Dedifferentiated amniotic fluid mesenchymal stem cell (primary cell): Measurements from ENCODE around the gene GJB3.
"Not testable (repeated sequence)": the region's sequence is repeated elsewhere in the genome, so short reads cannot be mapped to it uniquely, and the experiment has no call there.

Experiments used
- DNase-seq: peaks from one replicate; pipeline ENCODE4 v3.0.0-alpha.2; 2016; ENCODE audit errors: extremely low spot score

Gene GJB3

DNA sequence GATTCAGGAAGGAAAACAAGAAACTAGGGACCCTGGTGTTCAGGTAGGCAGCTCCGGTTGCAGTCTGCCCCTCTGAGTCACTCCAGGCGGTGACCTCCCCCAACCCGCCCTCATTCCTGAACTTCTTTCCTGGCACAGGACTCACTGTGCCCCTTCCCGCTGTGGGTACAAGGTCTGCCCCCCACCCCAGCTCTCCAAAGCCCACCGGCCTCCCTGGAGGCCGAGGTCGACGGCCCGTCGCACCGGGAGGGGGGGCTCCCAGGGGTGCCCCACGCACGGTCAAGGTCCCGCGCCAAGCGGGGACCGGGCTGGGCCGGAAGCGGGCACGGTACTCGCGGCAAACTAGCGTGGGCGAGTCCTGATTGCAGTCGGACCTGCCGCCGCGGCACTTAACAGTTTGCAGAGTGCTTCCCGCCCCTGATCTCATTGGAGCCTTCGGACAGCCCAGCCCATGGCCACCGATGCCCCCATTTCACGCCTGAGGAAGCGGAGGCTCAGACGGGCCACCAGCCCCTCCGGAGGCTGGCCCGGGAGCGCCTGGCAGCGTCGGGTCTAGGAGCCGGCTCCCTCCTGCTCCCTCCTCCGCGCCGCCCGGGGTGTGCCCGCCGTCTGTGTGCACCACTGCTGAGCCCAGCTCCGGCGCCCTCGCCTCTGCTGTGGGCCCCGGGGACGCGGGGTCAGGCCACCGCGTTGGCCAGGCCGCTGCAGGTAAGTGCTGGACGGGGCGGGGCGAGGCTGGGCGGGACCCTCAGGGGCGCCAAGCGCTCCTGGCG, at the start of gene GJB3:
Gene GJB3 (plus strand): TSS at position 144 of the 773 bp plus-strand sequence. CDS start 3,549 bp downstream, outside the sequence.
- DNase-seq: no peak

DNA sequence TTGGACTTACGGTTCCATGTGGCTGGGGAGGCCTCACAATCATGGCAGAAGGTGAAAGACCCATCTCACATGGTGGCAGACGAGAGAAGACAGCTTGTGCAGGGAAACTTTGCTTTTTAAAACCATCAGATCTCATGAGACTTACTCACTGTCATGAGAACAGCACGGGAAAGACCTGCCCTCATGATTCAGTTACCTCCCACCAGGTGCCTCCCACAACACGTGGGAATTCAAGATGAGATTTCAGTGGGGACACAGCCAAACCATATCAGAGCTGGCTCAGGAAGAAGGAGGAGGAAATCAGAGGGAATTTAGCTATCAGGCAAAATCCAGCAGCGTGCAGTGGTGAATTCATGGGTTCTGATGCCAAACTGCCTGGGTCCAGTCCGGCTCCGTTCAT, 48.2 kb upstream of the GJB3 start:
- DNase-seq: not testable (repeated sequence)

GRCh38 chr1:34736692-34737091, 44.3 kb upstream of the GJB3 start:
- no peak for DNase-seq

DNA sequence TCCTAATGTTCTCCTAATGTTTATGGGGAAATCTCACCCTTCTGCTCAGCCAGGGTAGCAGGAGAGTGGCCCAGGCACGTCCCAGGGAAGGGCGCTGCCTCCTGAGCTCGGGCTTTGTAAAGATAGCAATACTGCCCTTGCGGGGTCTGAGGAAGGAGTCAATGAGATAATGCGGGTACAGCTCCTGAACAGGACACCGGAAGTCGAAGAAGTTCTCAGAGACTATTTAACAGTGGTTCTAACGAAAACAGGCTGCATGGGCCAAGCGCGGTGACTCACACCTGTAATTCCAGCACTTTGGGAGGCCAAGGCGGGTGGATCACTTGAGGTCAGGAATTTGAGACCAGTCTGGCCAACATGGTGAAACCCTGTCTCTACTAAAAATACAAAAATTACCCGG, 43.8 kb upstream of the GJB3 start:
- not testable (repeated sequence) for DNase-seq

GRCh38 chr1:34739613-34740012, 41.4 kb upstream of the GJB3 start:
- no peak for DNase-seq

DNA sequence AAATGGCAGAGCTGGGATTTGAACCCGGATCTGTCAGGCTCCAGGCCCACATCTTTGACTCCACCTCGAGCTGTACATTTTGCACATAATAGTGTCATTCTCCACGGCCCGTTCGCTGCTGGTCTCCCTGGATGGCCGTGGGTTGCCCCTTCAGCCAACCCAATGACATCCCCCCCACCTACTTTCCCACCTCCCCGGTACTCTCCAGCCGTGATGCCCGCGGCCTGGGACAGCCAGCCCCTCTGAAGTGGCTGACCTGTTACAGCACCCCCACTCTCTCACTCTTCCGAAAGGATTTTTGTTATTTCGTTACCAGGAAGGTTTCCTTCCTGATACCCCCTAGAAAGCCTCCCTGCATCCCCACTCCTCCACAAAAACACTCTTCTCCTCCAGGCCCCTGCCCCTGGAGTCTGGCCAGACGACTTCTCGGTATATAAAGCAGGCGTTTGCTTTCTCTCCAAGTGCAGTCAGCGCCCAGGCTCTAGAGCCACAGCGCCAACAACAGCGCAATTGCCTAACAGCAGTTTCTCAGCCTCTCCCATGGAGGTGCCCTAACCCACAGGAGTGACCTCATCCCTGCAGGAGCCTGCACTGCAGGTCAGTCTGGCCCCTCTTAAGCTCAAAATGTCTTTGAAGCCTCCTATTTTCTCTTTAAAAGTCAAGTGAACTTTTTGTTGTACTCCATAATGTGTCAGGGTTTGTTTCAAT, 40.7 kb upstream of the GJB3 start:
- DNase-seq: no peak

GRCh38 chr1:34742667-34743270, 38.2 kb upstream of the GJB3 start:
- peak; percentile 30 for DNase-seq

DNA sequence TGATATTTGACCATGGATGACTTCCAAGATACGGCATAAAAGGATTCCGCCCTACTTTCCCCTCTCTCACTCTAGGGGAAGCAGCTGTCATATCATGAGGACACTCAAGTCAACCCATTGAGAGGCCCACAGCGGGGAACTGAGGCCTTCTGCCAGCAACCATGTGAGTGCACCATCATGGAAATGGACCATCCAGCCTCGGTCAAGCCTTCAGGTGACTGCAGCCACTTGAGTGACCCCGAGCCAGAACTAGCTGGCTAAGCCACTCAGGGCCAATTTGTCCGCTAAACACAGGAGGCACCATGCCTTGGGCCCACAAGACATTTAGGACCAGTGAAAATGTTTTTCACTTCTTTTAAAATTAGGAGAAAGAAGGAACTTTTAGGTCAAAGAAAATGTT, 37.2 kb upstream of the GJB3 start:
- DNase-seq: no peak

DNA sequence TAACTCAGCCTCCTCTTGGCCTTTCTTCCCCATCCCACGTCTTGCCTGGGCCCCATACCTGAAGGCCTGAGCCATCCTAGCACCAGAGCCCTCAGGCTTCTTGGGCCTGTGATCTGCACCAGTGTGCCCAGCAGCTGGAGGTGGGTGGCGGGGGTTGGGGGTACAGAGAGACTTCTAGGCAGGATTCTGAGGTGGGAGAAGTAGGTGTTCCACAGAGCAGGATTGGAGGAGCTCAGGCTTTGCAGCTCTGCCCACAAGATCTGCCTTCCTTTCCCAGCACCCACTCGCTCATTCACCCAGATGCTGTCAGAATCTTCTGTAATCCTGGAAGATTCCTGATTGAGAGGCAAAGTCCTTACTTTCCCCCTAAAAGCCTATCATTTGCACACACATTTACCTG, 36.2 kb upstream of the GJB3 start:
- no peak for DNase-seq

DNA sequence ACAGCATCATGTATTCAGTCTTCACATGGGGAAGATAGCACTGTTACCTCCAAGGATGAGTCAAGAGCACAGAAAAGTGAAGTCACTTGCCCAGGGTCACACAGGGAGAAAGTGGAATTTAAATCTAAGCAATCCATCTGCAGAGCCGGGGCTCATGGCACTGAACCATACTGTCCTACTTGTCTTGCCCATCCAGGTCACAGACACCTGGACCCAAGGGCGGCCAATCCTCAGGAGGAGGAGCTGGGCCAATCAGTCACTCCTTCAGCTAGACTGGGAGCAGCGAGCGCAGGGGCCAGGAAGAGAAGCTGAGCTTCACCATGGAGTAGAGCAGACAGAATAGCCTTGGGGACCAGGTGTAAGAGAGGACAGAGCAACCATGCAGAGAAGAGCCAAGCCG, 35.3 kb upstream of the GJB3 start:
- no peak for DNase-seq

DNA sequence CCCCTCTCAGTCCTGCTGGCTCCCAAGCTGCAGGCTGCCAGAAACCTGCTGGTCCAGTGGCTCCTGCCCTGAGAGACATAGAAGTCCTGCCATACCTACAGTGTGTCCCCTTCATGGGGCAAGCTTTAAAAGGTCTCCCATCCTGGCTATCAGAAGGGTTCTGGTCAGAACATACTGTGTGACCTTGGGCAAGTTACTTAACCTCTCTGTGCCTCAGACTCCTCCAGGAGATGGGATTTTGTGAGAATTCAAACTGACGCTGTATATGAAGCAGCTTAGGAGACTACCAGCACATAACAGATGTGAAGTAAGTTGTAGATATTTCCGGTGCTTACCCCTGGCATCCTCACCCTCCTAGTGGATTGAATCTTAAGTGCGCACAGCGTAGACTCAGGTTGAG, 34.9 kb upstream of the GJB3 start:
- DNase-seq: no peak

- DNase-seq: no peak
These were observed 34.0 kb upstream of the GJB3 start for GRCh38 chr1:34746785-34747637.

- no peak for DNase-seq
These were observed 33.4 kb upstream of the GJB3 start for GRCh38 chr1:34747638-34747941.

DNA sequence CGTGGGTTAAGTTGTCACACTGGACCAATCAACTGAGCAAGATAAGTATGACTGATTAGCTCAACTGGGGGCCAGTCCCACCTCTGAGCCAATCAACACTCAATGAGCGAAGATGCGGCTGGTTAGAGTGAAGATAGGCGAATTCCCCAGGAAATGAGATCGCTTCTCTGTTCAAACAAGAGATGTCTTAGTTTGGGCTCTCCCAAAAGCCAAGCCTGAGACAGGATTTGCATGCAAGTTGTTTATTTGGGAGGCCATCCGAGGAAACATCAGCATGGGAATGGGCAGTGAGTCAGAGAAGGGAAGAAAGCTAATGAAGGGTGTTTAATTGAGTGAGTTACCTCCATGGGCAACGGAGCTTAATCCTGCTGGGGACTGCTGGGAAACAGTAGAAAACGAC, 31.0 kb upstream of the GJB3 start:
- no peak for DNase-seq

DNA sequence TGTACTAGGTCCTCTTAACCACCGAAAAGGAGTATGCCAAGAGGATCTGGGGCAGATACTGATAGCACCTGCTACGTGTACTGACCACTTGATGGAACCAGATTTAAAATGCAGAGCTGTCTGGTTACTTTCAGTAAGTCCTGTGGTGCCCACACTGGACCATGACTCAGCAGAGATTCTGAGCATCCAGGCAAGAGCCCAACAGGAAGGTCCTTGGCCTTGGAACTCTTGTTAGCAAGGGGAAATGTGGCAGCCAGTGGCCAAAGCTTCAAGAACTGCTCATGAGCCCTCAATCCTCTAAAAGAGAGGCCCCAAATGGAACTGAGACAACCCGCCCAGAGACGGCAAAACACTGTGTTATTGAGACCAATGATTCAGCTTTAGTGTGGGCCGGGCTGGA, 30.4 kb upstream of the GJB3 start:
- DNase-seq: no peak

GRCh38 chr1:34753163-34753562, 27.9 kb upstream of the GJB3 start:
- no peak for DNase-seq

GRCh38 chr1:34754964-34755637, 25.9 kb upstream of the GJB3 start, which contains the start of gene GJB5:
Gene GJB5, plus strand, starts transcription at chr1:34755047. Its CDS starts 2,284 bp downstream, at chr1:34757331.
- DNase-seq: no peak

DNA sequence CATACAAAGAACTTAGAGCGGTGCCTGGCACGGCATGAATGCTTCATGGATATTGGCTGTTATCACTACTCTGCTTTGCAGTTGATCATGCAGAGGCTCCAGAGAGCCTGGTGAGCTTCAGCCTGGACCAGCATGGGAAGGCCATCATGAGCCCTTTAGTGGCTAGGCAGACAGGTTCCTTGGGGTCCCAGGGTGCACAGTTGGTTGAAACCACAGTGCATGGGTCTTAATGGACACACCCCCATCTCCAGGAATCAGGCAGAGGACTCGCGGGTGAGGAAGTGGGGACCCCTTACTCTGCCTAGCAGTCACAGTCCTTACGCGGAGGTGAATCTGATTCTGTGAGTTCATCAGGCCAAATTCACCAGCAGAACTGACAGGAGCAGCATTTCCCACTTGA, 25.1 kb upstream of the GJB3 start:
- no peak for DNase-seq

GRCh38 chr1:34757386-34757785, 23.6 kb upstream of the GJB3 start:
- no peak for DNase-seq

DNA sequence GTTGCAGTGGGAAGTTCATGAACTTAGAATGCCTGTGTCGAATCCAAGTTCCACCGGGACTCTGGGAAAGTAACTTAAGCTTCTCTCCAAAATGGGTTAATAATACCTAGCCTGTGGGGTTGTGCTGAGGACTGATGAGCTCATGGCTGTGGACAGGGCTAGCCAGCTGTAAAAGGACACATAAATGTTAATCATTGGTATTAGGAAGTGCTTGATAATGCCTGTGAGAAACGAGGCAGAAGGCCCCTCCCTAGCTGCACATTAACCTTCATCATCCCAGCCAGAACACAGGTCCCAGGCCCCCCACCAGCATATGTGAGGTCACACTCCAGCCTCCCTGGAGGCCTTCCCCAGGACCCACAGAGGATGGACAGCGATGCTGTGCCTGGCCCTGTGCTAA, 22.3 kb upstream of the GJB3 start:
- no peak for DNase-seq

- DNase-seq: no peak
These were observed 21.3 kb upstream of the GJB3 start, which contains the start of gene GJB4 for GRCh38 chr1:34759503-34760357. Gene GJB4, plus strand, starts transcription at chr1:34759740. Its CDS starts 1,515 bp downstream, at chr1:34761255.
